Gastrocnemius medialis (tissue), 4 donors: ENCODE data around the gene MYH9. TPM values are rescaled to one million over a fixed set of nuclear protein-coding genes. Genes with fewer than 3 reads are reported as not detected.
A peak's percentile ranks its signal among the peaks of the same experiment; 100 is the strongest.
"Not testable (repeated sequence)": the region's sequence is repeated elsewhere in the genome, so short reads cannot be mapped to it uniquely, and the experiment has no call there.

Experiments used
- ATAC-seq, 2 donors: fragments of 150-250 bp; one replicate each; pipeline ENCODE4 v1.9.1; 2016
- DNase-seq, 2 donors: peaks; one replicate each; pipeline ENCODE4 v3.0.0-alpha.2; 2019
- H3K27ac ChIP-seq, 4 donors: fragments of 200-600 bp; sonication (generic); 1 replicate in 1 of 4; 2 replicates in 3 of 4; pipeline ENCODE4 v1.5.1; 2016 to 2018; ENCODE audit warnings: mild to moderate bottlenecking in 2 of 4, moderate library complexity in 1 of 4
- H3K27me3 ChIP-seq, 3 donors: fragments of 200-600 bp; sonication (generic) in 2 of 3; 1 replicate in 1 of 3; 2 replicates in 2 of 3; pipeline versions ENCODE4 v1.5.1 to v1.6.0; 2016 to 2019; ENCODE audit warnings: mild to moderate bottlenecking in 1 of 3, moderate library complexity in 1 of 3
- H3K36me3 ChIP-seq, 2 donors: fragments of 200-600 bp; sonication (generic) in 1 of 2; one replicate each; pipeline ENCODE4 v1.5.1; 2017 to 2018
- H3K4me1 ChIP-seq, 2 donors: fragments of 200-600 bp; sonication (generic) in 1 of 2; one replicate each; pipeline ENCODE4 v1.5.1; 2016 to 2017; ENCODE audit warnings: mild to moderate bottlenecking in 2 of 2
- H3K4me3 ChIP-seq, 4 donors: fragments of 200-600 bp; sonication (generic) in 3 of 4; 1 replicate in 1 of 4; 2 replicates in 3 of 4; pipeline ENCODE4 v1.5.1; 2016 to 2019; ENCODE audit warnings: mild to moderate bottlenecking in 2 of 4
- H3K9me3 ChIP-seq, 3 donors: fragments of 200-600 bp; sonication (generic) in 2 of 3; 1 replicate in 1 of 3; 2 replicates in 2 of 3; pipeline ENCODE4 v1.5.1; 2016 to 2019
- CTCF ChIP-seq, 5 experiments: fragments of 450-650 bp in 3 of 5; fragments of 200-600 bp in 2 of 5; sonication (generic) in 2 of 5; IDR thresholded peaks in 4 of 5; conservative IDR thresholded peaks in 1 of 5; 1 replicate in 4 of 5; 2 replicates in 1 of 5; pipeline ENCODE4 v1.5.1; 2016 to 2019; ENCODE audit warnings: antibody characterized with exemption in 5 of 5, mild to moderate bottlenecking in 3 of 5, moderate library complexity in 3 of 5
- POLR2A ChIP-seq, 2 donors: fragments of 450-650 bp; IDR thresholded peaks; one replicate each; pipeline ENCODE4 v1.6.1; 2017; ENCODE audit warnings: antibody characterized with exemption in 2 of 2, mild to moderate bottlenecking in 2 of 2, moderate library complexity in 2 of 2
- in situ Hi-C, 4 donors: fragments of 200-750 bp; cut with MboI; loops; one replicate each; pipeline versions ENCODE4 v1.15.0 to v1.8.0; 2017; ENCODE audit warnings: low sequenced_read_pairs in 4 of 4
- intact Hi-C: fragments of 100-400 bp; cut with DNase I; formaldehyde crosslinking; loops from one replicate; pipeline ENCODE4 v1.15.1; 2023; ENCODE audit warnings: low total_unique reads
- total RNA-seq, 4 donors: library from RNA; depleted of rRNA; stranded (reverse); fragments of >200 nt; gene quantifications; one replicate each; pipeline versions ENCODE4 v1.1.0 to v1.2.3, GENCODE V29; 2016

The MYH9 gene
- total RNA-seq, 4 donors from 2014 or later: 38.9 to 115 (median 104) TPM

GRCh38 chr22:36256478-36256877 lies 131.3 kb downstream of the MYH9 start:
- in situ Hi-C loops: no loop called here
- no peaks in the 10 kb centered on the region for H3K9me3 ChIP-seq

GRCh38 chr22:36255572-36255971 lies 132.2 kb downstream of the MYH9 start:
- H3K27ac ChIP-seq: peak overlapping the region; percentile 54 to 77 (median 76)
- ATAC-seq, H3K9me3 ChIP-seq, H3K4me1 ChIP-seq, DNase-seq, in situ Hi-C loops, H3K27me3 ChIP-seq, H3K36me3 ChIP-seq: not testable (repeated sequence)
- peak overlapping the region in 2 of 4 donors; percentile 25 to 33 for H3K4me3 ChIP-seq
- intact Hi-C loops: loop anchor here (2.0 kb wide), 1 partner anchor 55 kb away; the partner anchor contains the start of gene APOL4

More at GRCh38 chr22:36256478-36256877, 131.3 kb downstream of the MYH9 start:
- peaks cover 5 to 9% of the 10 kb centered on the region in 2 donors for H3K4me1 ChIP-seq
- H3K4me3 ChIP-seq: no peak overlapping the region
- H3K36me3 ChIP-seq: no peaks in the 10 kb centered on the region
- peak overlapping the region; percentile 54 to 63 (median 60) for H3K27ac ChIP-seq
- no peak for ATAC-seq
- DNase-seq: no peak
- intact Hi-C loops: no loop called here
- no peaks in the 10 kb centered on the region for H3K27me3 ChIP-seq
- TF ChIP-seq CTCF (IDR thresholded peaks at IDR 0.05 in 4 of 5, conservative IDR thresholded peaks at IDR 0.05 in 1 of 5) (no peak), POLR2A (IDR thresholded peaks at IDR 0.05) (no peak)

GRCh38 chr22:36253523-36254490 lies 134.0 kb downstream of the MYH9 start:
- H3K36me3 ChIP-seq: no peaks in the 10 kb centered on the region
- H3K27ac ChIP-seq: peak overlapping the region; percentile 67 to 77 (median 76)
- intact Hi-C loops (loop anchor here (2.0 to 5.0 kb wide), 2 partner anchors 53 to 312 kb away; partner anchors contain the start of gene APOL4), in situ Hi-C loops (no loop called here)
- TF ChIP-seq POLR2A (IDR thresholded peaks at IDR 0.05): no peak
- TF ChIP-seq CTCF (IDR thresholded peaks at IDR 0.05 in 4 of 5, conservative IDR thresholded peaks at IDR 0.05 in 1 of 5): no peak
- DNase-seq (no peak), ATAC-seq (peak in 1 of 2 donors; percentile 48)
- H3K9me3 ChIP-seq: no peaks in the 10 kb centered on the region
- no peaks in the 10 kb centered on the region for H3K27me3 ChIP-seq
- peaks cover 5 to 9% of the 10 kb centered on the region in 2 donors for H3K4me1 ChIP-seq
- H3K4me3 ChIP-seq: peak overlapping the region; percentile 35 to 52 (median 43)

- TF ChIP-seq POLR2A (IDR thresholded peaks at IDR 0.05) (peak; percentile 31 to 60), CTCF (IDR thresholded peaks at IDR 0.05 in 4 of 5, conservative IDR thresholded peaks at IDR 0.05 in 1 of 5) (no peak)
- ATAC-seq (peak; percentile 68 to 72), DNase-seq (no peak)
- Histone ChIP-seq H3K4me1 (peaks cover 5 to 9% of the 10 kb centered on the region in 2 donors), H3K36me3 (no peaks in the 10 kb centered on the region), H3K4me3 (peak within 1 kb of the TSS; percentile 35 to 52 (median 43)), H3K27me3 (no peaks in the 10 kb centered on the region), H3K27ac (peak within 1 kb of the TSS; percentile 67 to 77 (median 76)), H3K9me3 (no peaks in the 10 kb centered on the region)
- in situ Hi-C loops (no loop called here), intact Hi-C loops (loop anchor here (5.0 kb wide), 1 partner anchor 311 kb away; no protein-coding TSS in a partner anchor)
These were observed 134.8 kb downstream of the MYH9 start, which contains the start of gene APOL1 for GRCh38 chr22:36252754-36253522. Gene APOL1 (plus strand): TSS chr22:36253133. CDS start chr22:36254956, 1,823 bp downstream.

- in situ Hi-C loops, H3K27me3 ChIP-seq, H3K9me3 ChIP-seq, H3K4me1 ChIP-seq, H3K4me3 ChIP-seq, DNase-seq, H3K36me3 ChIP-seq, ATAC-seq: not testable (repeated sequence)
- intact Hi-C loops: loop anchor here (5.0 kb wide), 1 partner anchor 310 kb away; no protein-coding TSS in a partner anchor
- peak overlapping the region in 1 of 4 donors; percentile 77 for H3K27ac ChIP-seq
These were observed 135.7 kb downstream of the MYH9 start for GRCh38 chr22:36251979-36252608.

- ATAC-seq, in situ Hi-C loops, H3K36me3 ChIP-seq, H3K27ac ChIP-seq, H3K9me3 ChIP-seq, H3K27me3 ChIP-seq, H3K4me1 ChIP-seq, DNase-seq, H3K4me3 ChIP-seq: not testable (repeated sequence)
- intact Hi-C loops: loop anchor here (5.0 kb wide), 1 partner anchor 308 kb away; no protein-coding TSS in a partner anchor
These were observed 137.3 kb downstream of the MYH9 start for GRCh38 chr22:36250292-36250960.
